ENCODE data around the gene ZG16.
"Not testable (repeated sequence)": the region's sequence is repeated elsewhere in the genome, so short reads cannot be mapped to it uniquely, and the experiment has no call there.

ZG16 gene

DNA sequence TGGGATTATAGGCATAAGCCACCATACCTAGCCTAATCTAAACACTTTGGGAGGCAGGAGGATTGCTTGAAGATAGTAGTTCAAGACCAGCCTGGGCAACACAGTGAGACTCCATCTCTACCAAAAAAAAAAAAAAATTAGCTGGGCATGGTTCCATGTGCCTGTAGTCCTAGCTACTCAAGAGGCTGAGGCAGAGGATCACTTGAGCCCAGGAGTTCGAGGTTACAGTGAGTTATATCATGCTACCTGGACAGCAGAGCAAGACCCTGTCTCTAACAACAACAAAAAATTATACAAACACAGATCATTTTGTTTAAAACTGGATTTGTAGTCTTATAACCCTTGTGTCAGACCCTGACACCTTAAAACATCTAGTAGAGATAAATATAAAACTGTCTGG lies 24.5 kb upstream of the ZG16 start:
- DNase-seq = no peak

DNA sequence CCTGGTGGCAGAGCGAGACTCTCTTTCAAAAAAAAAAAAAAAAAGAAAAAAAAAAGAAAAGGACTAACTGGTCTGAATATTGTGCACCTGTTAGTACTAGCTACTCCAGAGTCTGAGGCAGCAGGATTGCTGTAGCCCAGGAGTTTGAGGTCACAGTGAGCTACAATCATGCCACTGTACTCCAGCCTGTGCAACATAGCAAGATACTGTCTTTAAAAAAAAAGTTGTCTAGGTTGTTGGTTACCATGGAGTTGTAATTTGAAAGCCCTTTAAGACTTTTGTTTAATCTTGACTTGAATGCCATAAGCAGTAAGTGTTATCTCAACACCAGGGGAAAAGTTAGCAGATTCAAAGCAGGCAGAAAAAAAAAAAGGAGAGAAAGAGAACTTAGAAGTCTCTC lies 21.4 kb upstream of the ZG16 start:
- DNase-seq = no peak

DNA sequence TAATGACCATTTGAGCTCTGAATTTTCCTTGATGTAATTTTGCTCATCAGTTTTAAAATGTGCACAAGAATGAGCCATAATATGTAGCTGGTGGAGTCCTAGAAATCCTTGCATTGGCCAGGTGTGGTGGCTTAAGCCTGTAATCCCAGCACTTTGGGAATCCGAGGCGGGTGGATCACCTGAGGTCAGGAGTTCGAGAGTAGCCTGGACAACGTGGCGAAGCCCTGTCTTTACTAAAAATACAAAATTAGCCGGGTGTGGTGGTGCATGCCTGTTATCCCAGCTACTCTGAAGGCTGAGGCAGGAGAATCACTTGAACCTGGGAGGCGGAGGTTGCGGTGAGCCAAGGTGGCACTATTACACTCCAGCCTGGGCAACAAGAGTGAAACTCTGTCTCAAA lies 21.0 kb upstream of the ZG16 start:
- DNase-seq = not testable (repeated sequence)

DNA sequence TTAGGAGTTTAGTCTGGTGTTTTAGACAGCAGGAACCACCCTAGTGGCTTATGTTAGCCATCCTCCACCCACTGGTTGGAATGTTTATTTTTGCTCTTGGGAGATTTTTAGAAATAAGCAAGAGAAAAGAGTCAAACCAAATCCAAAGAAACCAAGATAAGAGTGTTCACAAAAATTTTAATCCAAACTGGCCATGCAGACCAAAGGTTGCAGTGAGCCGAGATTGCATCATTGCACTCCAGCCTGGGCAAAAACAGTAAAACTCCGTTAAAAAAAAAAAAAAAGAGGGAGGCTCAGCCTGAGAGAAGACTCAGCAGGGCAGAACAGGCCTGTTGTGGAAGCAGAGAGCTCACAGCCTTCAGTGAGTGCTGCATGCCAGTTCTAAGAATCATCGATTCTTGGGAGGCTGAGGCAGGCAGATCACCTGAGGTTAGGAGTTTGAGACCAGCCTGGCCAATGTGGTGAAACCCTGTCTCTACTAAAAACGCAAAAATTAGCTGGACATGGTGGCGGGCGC lies 20.0 kb upstream of the ZG16 start:
- DNase-seq = no peak

DNA sequence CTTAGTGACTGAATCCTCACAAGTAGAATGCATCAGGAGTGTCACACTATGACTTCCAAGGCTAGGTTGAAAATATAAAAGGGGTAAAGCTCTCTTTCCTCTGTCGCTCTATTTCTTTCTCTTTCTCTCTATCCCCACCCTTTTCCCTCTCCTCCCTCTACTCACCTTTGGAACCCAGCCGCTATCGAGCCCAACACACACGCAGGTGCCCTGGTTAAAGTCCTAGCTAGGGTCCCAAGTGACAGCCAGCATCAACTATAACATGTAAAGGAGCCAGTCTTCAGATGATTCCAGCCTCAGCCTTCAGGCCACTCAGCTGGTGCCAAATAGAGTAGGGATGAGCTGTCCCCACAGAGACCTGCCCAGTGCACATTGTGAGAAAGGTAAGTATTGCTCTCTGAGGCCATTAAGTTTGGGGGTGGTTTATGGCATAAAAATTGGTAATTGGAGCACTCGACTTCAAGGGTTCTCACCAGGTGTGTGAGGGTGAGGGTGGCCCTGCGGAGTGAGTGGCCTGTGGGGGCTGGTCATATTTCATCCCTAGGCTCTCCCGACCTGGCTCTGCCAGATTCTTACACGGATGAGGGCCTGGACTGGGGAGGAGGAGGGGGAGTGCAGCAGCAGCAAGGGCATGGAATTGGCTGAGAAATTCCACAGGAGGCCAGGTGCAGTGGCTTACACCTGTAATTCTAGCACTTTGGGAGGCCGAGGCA lies 17.3 kb upstream of the ZG16 start:
- no peak for DNase-seq

DNA sequence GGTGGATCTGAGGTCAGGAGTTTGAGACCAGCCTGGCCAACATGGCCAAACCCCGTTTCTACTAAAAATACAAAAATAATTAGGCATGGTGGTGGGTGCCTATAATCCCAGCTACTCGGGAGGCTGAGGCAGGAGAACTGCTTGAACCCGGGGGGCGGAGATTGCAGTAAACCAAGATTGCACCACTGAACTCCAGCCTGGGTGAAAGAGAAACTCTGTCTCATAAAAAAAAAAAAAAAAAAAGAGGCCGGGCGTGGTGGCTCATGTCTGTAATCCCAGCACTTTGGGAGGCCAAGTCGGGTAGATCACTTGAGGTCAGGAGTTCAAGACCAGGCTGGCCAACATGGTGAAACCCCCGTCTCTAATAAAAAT lies 16.8 kb upstream of the ZG16 start:
- DNase-seq = not testable (repeated sequence)

DNA sequence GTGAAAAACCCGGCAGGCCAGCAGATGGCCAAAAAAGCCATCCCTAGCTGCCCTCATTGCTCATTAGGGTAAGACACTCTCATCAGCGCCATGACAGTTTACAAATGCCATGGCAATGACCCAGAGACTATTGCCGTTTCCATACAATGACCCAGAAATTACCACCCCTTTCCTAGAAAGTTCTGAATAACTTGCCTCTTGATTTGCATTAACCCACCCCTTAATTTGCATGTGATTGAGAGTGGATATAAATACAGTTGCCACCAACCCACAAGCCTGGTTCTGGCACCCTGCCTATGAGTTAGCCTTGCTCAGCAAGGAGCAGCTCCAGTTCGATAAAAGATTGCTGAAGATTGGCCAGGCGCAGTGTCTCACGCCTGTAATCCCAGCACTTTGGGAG lies 16.2 kb upstream of the ZG16 start:
- peak; percentile 54 for DNase-seq

GRCh38 chr16:29763326-29763725 lies 14.7 kb upstream of the ZG16 start:
- no peak for DNase-seq

DNA sequence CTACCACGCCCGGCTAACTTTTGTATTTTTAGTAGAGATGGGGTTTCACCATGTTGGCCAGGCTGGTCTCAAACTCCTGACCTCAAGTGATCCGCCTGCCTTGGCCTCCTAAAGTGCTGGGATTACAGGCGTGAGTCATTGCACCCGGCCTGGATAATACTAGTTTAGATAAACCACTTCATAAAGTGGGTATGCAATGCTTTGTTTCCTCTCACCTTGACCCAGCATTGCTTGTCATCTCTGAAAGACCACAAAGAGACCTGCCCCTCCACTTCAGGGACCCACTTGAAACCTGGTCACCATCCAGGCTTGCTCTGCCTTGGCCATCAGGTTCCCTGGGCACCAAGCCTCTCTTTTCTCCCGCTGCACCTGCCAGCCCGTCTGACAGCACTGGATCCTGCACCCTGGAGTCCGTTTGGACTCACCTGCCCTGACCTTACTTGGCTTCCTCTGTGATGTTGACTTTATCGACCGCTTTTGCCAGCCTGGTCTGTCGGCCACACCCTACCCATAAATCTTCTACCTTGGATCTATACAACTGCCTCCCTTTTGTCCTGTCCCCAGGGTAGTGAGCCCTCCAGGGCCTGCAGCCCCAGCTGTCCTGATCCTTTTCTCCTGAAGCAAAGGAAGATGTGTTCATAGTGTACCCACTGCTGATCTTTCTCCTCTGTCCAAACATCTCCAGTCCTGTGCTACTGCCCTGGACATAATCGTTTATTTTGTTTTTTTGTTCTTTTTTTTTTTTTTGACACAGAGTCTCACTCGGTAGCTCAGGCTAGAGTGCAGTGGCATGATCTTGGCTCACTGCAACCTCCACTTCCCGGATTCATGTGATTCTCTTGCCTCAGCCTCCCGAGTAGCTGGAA lies 12.7 kb upstream of the ZG16 start:
- DNase-seq = no peak

DNA sequence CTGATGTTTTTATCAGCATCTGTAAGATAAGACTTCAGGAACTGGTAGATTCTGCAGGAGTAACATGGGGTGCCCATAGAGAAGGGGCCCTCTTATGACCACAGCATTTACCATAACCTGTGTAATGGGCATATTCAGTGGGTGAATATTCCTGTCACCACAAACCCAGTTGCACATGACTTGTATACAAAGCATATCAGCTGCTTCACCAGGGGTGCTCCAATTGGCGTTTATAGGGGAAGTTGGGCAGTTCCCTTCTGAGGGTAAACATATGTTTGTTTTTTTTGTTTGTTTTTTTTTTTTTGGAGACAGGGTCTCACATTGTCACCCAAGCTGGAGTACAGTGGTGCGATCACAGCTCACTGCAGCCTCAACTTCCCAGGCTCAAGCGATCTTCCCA lies 11.5 kb upstream of the ZG16 start:
- no peak for DNase-seq

DNA sequence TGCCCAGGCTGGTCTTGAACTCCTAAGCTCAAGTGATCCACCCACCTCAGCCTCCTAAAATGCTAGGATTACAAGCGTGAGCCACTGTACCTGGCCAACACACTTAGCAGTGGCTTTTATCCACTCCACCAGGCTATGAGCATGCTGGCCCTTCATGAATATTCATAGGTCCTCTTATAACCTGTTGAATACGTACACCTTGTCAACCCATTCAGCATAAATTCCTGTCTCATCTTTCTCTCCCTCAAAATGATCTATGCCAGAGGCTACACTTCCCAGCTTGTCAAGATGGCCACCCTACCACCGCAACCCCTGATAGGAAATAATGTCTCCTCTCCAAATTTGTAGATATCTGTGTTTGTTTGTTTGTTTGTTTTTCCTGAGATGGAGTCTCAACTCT lies 11.0 kb upstream of the ZG16 start:
- no peak for DNase-seq

GRCh38 chr16:29769507-29769906 lies 8.5 kb upstream of the ZG16 start:
- no peak for DNase-seq

- DNase-seq = no peak
Measured at GRCh38 chr16:29770250-29770929, 7.7 kb upstream of the ZG16 start.

- DNase-seq = not testable (repeated sequence)
Measured at GRCh38 chr16:29772330-29772729, 5.7 kb upstream of the ZG16 start.

- DNase-seq = no peak
Measured at GRCh38 chr16:29774730-29775129, 3.3 kb upstream of the ZG16 start.

- DNase-seq = no peak
Measured at GRCh38 chr16:29775742-29776408, 2.2 kb upstream of the ZG16 start.

- DNase-seq = no peak
Measured at GRCh38 chr16:29779474-29779873, 1.4 kb downstream of the ZG16 start.

DNA sequence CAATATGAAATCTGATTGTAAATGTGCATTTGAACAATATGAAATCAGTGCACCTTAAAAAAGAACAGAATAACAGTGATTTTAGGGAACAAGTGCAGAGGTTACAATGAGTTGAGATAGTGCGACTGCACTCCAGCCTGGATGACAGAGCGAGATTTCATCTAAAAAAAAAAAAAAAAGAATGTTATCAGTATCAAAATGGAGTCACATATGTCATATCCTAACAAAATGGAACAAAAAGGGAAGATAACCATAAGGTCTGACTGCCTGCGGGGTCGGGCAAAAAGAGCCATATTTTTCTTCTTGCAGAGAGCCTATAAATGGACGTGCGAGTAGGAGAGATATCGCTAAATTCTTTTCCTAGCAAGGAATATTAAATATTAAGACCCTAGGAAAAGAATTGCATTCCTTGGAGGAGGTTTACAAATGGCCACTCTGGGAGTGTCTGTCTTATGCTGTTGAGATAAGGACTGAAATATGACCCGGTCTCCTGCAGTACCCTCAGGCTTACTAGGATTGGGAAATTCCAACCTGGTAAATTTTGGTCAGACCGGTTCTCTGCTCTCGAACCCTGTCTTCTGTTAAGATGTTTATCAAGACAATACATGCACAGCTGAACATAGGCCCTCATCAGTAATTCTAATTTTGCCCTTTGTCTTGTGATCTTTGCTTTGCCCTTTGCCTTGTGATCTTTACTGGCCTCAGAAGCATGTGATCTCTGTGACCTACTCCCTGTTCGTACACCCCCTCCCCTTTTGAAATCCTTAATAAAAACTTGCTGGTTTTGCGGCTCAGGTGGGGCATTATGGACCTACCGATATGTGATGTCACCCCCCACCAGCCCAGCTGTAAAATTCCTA lies 5.3 kb downstream of the ZG16 start:
- DNase-seq = not testable (repeated sequence)

DNA sequence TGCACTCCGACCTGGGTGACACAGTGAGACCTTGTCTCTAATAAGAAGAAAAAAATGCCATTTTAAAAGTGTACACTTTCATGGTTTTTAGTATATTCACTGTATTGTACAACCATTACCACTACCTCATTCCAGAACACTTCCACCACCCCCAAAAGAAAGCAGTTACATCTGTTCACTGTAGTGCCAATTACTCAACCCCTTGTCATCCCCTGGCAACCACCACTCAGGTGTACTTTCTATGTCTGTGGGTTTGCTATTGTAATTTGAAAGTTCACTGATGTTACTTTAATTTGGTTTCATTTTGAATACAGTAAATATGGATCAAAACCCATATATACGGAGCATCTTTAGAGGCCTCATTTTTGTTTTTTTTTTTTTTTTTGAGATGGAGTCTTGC lies 6.1 kb downstream of the ZG16 start:
- DNase-seq = no peak

DNA sequence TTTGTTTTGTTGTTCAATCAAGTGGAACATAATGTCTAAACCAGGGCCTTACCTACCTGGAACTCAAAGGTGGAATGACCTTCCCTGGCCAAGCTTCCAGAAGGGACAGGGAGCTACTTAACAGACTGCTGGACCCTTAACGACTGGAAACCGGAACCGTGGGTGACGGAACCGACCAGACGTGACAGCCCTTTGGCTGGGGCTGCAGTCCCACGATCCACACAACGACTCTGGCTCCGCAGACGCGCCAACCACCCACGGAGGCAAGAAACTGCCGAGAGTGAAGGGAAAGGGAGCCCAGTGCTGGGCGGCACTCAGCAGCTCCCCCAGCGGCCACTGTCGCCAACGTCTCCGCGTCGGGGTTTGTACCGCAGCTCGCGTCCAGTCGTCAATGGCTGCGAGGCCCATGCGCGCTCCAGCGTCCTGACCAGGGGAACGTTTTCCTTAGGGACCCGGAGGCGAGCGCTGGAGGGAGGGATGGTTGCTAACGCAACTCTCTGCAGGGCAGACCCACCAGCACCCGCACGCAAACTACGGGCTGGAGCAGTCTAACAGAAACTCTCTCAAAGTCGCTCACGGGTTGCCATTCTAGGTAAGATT lies 6.9 kb downstream of the ZG16 start:
- no peak for DNase-seq

- DNase-seq = not testable (repeated sequence)
Measured at GRCh38 chr16:29787155-29787554, 9.1 kb downstream of the ZG16 start.

DNA sequence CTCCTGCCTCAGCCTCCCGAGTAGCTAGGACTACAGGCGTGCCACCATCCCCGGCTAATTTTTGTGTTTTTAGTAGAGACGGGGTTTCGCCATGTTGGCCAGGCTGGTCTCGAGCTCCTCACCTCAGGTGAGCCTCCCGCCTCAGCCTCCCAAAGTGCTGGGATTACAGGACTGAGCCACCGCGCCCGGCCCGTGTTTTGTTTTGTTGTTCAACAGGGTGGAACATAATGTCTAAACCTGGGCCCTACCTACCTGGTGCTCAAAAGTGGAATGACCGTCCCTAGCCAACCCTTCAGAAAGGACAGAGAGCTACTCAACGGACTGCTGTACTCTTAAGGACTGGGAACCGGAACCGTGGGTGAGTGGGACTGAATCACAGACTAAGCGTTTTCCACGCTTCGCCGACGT lies 11.7 kb downstream of the ZG16 start:
- DNase-seq = no peak

All from NCI-H1048 (cell line).